HG03139 (cell line): Measurements from ENCODE around the gene PGM2.

Experiments used
- ATAC-seq: cut with Tn5 transposase; IDR thresholded peaks from one replicate; pipeline ENCODE4 v1.9.1; 2021; ENCODE audit not compliant: unreplicated experiment

Gene PGM2

DNA sequence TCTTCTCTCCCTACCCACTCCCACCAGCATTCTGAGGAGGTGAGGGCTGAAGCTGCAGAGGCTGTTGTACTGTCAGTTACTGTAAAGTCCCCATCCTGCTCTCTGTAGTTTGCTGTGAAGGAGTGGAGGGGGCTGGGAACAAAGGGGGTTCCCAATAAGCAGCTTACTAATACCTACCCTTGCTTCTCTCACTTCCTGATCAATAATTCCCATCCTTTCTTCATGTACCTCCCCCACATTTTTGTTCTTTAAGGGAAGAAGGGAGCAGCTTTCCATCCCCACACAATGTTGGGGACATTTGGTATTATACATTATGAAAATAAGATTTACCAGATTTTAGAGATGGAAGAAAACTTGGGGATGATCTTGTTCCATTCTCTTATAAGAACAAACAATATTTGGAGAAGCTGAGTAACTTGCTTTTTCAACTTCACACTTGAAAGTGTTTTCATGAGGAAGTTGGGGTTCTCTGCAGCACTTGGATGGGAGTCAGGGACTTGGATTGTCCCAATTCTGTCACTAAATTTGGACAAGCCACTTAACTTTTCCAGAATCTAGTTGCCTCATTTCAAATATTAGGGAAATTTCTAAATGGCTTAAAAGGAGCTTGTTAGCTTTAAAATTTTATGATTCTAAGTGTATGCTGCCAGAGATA lies 69.8 kb downstream of the PGM2 start:
- no peak for ATAC-seq

DNA sequence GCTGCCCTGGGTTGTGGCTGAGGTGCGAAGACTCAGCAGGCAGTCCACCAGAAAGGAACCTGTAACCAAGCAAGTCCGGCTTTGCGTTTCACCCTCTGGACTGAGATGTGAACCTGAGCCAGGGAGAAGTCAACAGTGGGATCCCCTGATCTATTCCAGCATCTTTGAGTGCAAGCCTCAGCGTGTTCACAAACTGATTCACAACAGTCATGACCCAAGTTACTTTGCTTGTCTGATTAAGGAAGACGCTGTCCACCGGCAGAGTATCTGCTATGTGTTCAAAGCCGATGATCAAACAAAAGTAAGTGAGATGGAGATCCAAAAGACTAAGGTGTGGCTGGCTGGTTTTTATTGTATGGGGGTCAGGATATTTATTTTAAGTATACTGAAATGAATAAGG lies 75.7 kb downstream of the PGM2 start:
- no peak for ATAC-seq

DNA sequence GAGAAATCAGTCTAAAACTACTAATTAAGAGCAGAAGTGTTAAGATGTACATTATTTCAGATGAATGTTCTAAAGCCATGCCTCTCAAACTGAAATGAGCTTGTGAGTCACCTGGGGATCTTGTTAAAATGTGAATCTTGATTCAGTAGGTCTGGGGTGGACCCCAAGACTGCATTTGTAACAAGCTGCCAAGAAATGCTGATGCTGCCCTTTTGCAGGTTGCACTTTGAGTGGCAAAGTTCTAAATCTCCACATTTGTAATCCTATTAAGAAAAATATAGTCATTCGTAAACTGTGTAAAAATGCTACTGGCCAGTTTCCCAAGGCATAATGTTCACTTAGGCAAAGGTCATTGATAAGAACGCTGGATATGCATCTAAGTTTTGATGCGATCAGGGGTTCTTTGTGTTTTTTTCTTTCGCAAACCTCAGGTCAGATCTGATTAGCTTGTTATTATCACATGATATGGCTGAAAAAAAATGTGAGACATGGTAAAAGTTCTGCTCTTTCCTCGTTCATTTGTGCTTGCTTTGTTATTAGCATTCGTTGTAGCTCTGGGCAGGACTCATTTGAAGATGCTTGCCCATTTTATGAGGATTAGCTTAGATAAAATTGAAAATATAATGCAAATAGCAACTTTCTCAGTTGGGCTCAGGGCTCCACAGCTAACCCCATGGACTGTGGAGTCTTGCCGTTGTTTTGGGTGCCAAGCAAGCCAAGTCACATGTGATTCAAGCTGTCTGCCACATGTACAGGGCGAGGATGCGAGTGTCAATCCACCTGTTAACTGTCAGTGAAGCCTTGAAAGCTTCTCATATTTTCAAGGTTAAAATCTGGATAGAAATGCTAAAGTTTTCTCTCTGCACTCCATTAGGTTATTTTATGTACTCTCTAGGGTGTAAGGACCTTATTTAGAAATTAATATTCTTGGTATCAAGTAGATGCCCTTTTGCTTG lies 76.5 kb downstream of the PGM2 start:
- no peak for ATAC-seq

DNA sequence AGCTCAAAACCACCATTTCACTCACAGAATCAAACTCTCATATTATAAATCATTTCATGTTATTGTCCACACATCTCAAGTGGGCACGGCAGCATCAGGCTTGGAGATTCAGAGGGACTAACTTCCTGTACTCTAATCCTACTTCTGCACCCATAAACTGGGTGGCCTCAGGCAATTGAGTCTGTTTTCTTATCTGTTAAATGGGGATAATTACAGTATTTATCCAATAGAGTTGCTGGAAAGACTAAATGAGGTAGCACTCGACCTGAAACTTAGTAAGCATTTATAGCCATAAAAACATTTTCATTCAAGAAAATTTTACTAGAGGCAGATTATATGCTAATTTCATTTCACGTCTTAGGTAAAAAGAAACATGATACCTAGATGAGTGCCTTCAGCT lies 77.4 kb downstream of the PGM2 start:
- no peak for ATAC-seq

DNA sequence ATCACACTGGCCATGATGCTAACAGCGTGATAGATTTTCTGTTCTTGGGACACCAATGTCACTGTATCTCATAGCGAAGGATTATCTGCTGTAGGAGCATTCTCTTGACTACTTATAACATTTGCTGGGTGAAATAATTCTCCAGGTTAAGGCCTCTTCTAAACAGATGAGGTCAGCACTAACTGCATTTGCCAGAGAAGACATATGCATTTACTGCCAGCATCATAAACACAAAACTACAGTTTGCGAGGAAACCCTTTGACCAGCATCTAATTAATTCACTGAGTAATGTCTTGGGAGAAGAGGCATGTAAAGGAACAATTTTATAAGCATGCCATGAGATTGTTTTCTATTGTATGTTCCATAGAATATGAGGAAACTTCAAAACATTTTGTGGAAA lies 78.3 kb downstream of the PGM2 start:
- ATAC-seq, result no peak

DNA sequence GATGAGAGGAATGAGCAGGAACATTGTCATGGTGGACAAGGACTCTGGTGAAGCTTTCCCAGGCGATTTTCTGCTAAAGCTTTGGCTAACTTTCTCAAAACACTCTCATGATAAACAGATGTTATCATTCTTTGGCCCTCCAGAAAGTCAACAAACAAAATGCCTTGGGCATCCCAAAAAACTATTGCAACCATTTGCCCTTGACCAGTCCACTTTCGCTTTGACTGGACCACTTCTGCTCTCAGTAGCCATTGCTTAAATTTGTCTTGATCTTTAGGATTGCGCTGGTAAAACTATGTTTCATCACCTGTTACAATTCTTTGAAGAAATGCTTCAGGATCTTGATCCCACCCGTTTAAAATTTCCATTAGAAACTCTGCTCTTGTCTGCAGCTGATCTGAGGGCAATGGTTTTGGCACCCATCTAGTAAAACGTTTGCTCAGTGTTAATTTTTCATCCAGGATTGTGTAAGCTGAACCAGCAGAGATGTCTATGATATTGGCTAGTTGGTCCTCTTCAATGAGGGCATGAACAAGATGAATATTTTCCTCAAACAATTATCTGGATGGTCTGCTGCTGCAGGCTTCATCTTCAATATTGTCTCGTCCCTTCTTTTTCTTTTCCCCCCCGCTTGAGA lies 79.2 kb downstream of the PGM2 start:
- no peak for ATAC-seq

DNA sequence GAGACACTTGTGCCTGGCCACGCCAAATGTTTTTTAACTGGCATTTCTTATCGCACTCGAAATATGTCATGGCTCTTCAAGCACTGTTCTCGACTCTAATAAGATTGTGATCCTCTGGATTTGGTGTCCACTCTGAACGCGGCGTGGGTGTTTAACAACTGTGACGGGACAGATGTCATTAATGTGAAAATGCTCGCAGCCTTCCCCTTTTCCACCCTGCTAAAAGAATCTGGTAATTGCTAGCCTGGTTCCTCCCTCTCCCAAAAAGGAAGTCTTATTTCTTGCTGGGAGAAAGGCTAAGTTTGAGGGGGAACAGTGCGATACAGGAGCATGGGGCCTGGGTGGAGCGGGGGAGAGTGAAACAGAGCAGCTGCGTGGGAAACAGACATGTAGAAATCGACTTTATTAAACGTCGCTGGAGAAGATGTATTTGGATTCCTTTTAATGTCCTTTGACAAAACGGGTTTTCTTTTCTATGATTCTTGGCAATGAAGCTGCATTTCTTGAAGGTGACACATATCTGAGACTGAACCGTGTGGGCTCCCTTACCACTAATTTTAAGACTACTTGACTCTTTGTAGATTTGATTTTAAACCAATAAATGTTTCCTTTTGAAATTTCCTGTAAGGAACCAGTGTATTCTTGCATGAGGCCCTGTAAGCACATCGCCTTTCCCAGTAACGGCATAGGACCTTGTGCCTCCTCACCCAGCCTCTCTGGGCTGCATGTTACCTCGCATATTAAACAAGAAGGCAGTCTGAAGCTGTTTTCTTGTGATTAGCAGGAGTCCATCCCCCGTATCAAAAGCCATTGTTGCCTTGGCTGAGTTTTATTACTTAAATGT lies 82.2 kb downstream of the PGM2 start:
- ATAC-seq, result no peak

DNA sequence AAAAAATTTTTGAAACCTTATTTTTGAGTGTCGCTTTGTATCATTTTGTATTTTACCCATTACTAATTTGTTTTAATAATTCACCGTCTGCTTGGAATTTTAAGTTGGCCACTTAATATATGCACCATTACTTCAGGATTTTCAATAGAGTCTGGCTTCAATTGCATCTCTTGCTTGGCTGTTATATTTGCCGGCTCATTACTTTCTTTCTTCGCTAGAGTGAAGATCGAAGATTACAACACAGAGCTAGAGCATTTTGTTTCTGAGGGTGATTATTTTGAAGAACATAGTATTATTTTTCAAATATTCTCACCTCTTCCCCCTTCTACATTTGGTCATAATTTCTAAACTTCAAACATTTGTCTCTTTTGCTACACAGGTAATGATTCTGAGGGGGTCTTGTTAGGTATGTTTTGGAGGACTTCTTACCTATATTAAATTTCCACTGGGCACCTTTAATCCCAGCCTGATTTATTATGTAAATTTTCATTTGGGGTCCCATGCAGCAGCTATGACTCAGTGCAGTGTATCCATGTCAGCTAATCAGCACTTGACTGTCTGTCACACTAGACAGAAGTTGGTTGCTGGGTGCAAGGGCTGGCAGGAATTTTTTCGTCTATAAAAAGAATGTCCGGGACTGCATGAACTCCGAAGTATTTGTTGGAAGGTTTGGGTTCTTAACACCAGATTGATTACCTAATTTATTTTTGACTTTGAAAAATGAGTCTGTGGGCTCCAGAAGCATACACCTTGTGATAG lies 83.0 kb downstream of the PGM2 start:
- no peak for ATAC-seq

DNA sequence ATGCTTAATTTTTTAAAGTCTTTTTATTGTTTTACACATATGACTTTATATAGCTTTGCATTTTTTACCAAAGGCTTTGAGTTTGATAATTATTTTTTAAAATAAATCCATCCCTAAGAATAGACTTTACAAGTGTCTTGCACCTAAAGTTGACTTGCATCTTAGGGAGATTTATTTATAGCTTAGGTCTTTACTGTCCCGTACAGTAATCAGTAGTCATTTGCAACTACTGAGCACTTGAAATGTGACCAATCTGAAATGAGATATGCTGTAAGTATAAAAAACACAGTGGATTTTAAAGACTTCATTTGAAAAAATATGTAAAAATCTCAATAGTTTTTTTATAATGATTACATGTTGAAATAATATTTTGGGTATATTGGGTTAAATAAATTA lies 83.6 kb downstream of the PGM2 start:
- no peak for ATAC-seq
